Vagina (tissue), 2 donors: Measurements from ENCODE around the gene CFAP92. TPM values are rescaled to one million over a fixed set of nuclear protein-coding genes. Genes with fewer than 3 reads are reported as not detected.

ENCODE experiments used
- DNase-seq, 2 donors: peaks; one replicate each; pipeline ENCODE4 v3.0.0-alpha.2; 2017; ENCODE audit errors: extremely low spot score in 2 of 2
- H3K27ac ChIP-seq: fragments of 200-600 bp; sonication (generic); one replicate; pipeline ENCODE4 v1.5.1; 2019
- H3K27me3 ChIP-seq: fragments of 200-600 bp; sonication (generic); one replicate; pipeline ENCODE4 v1.5.1; 2019
- H3K36me3 ChIP-seq, 2 donors: fragments of 200-600 bp; sonication (generic); one replicate each; pipeline ENCODE4 v1.5.1; 2017 to 2019
- H3K4me1 ChIP-seq: fragments of 200-600 bp; sonication (generic); one replicate; pipeline ENCODE4 v1.5.1; 2019
- H3K4me3 ChIP-seq, 2 donors: fragments of 200-600 bp; sonication (generic); 1 replicate in 1 of 2; 2 replicates in 1 of 2; pipeline ENCODE4 v1.5.1; 2016 to 2019
- H3K9me3 ChIP-seq: fragments of 200-600 bp; sonication (generic); one replicate; pipeline ENCODE4 v1.5.1; 2019
- POLR2A ChIP-seq, 2 donors: fragments of 450-650 bp; IDR thresholded peaks; one replicate each; pipeline ENCODE4 v1.6.1; 2017; ENCODE audit warnings: antibody characterized with exemption in 2 of 2, mild to moderate bottlenecking in 2 of 2, moderate library complexity in 2 of 2
- POLR2AphosphoS5 ChIP-seq, 2 donors: sonication (generic); formaldehyde crosslinking; IDR thresholded peaks; one replicate each; pipeline ENCODE4 v1.9.0; 2017; ENCODE audit warnings: antibody characterized with exemption in 2 of 2, mild to moderate bottlenecking in 2 of 2, low read depth in 1 of 2; ENCODE audit not compliant: insufficient read depth in 1 of 2
- intact Hi-C: fragments of 100-400 bp; cut with DNase I; formaldehyde crosslinking; loops from one replicate; pipeline ENCODE4 v1.15.1; 2023
- total RNA-seq: library from RNA; depleted of rRNA; stranded (reverse); fragments of >200 nt; gene quantifications from one replicate; pipeline ENCODE4 v1.2.3, GENCODE V29; 2016
- TF ChIP-seq, protein P1 (sequence below), 3 experiments: fragments of 450-650 bp in 2 of 3; fragments of 200-600 bp in 1 of 3; sonication (generic) in 1 of 3; IDR thresholded peaks; one replicate each; pipeline ENCODE4 v1.5.1; 2017 to 2019; ENCODE audit warnings: antibody characterized with exemption in 3 of 3, mild to moderate bottlenecking in 2 of 3, moderate library complexity in 2 of 3

The CFAP92 gene
- total RNA-seq, 1 donor from 2014 or later: not detected

DNA sequence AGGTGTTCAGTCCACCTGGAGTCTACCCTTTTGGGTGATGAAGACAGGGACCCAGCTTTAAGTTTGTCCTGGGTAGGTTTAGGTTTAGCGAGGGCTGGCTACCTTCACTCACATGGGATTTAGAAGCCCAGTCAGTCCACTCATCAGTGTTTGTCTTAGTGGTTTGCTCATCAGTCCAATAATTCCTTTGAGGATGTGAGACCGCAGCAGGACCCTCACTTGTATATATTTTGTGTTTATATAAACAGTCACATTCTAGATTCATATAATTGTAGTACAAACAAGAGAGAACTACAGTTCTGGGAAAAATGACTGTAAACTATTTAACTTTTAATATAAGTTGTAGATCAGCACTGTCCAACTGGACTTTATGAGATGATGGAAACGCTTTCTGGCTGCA is 25.4 kb upstream of the CFAP92 start:
- Histone ChIP-seq H3K4me3 (no peak overlapping the region), H3K4me1 (peaks cover 50% of the 10 kb centered on the region), H3K9me3 (no peaks in the 10 kb centered on the region), H3K27ac (no peak overlapping the region), H3K27me3 (no peaks in the 10 kb centered on the region), H3K36me3 (no peaks in the 10 kb centered on the region)
- TF ChIP-seq POLR2AphosphoS5 (IDR thresholded peaks at IDR 0.05; ENCODE audit: insufficient read depth in 1 of 2, low read depth in 1 of 2) (no peak), POLR2A (IDR thresholded peaks at IDR 0.05) (no peak)
- TF ChIP-seq, protein P1, sequence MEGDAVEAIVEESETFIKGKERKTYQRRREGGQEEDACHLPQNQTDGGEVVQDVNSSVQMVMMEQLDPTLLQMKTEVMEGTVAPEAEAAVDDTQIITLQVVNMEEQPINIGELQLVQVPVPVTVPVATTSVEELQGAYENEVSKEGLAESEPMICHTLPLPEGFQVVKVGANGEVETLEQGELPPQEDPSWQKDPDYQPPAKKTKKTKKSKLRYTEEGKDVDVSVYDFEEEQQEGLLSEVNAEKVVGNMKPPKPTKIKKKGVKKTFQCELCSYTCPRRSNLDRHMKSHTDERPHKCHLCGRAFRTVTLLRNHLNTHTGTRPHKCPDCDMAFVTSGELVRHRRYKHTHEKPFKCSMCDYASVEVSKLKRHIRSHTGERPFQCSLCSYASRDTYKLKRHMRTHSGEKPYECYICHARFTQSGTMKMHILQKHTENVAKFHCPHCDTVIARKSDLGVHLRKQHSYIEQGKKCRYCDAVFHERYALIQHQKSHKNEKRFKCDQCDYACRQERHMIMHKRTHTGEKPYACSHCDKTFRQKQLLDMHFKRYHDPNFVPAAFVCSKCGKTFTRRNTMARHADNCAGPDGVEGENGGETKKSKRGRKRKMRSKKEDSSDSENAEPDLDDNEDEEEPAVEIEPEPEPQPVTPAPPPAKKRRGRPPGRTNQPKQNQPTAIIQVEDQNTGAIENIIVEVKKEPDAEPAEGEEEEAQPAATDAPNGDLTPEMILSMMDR (IDR thresholded peaks at IDR 0.05): no peak
- intact Hi-C loops: no loop called here
- DNase-seq: no peak

DNA sequence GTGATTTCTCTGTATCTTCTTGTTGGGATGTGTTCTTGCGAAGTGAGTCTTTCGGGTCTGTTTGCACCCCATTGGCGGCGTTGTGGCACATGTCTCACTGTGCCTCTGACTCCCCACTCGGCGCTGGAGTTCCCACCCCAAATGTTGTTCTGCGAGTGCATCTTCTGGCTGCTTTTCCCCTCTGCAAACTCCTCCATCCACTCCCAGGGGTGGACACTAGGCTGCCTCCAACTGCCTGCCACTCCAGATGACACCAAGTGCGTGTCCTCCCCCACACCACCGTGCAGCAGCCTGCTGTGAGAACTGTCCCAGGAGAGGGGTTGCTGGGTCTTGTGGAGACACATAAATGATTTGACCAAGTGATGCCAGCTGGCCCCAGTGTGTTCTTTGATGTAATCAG is 24.9 kb upstream of the CFAP92 start:
- H3K9me3 ChIP-seq: no peaks in the 10 kb centered on the region
- peaks cover 46% of the 10 kb centered on the region for H3K4me1 ChIP-seq
- intact Hi-C loops: no loop called here
- H3K27me3 ChIP-seq: no peaks in the 10 kb centered on the region
- TF ChIP-seq POLR2A (IDR thresholded peaks at IDR 0.05): no peak
- TF ChIP-seq, protein P1 (IDR thresholded peaks at IDR 0.05): no peak
- TF ChIP-seq POLR2AphosphoS5 (IDR thresholded peaks at IDR 0.05; ENCODE audit: insufficient read depth in 1 of 2, low read depth in 1 of 2): no peak
- no peaks in the 10 kb centered on the region for H3K36me3 ChIP-seq
- H3K4me3 ChIP-seq: no peak overlapping the region
- no peak overlapping the region for H3K27ac ChIP-seq
- DNase-seq: no peak

DNA sequence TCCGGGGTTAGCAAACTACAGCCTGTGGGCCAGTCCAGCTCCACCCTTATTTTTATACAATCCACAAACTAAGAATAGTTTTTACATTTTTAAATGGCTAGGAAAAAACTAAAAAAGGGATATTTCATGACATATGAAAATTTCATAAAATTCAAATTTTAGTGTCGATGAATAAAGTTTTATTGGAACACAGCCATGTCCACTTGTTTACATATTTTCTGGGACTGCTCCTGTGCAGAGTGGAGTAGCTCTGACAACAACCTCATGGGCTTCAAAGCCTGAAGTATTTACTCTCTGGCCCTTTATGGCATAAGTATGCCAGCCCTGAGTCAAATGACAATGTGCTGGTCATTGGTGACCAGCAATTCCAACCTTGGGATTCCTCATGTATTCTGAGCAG is 24.4 kb upstream of the CFAP92 start:
- H3K9me3 ChIP-seq: no peaks in the 10 kb centered on the region
- TF ChIP-seq POLR2A (IDR thresholded peaks at IDR 0.05) (no peak), POLR2AphosphoS5 (IDR thresholded peaks at IDR 0.05; ENCODE audit: insufficient read depth in 1 of 2, low read depth in 1 of 2) (no peak)
- TF ChIP-seq, protein P1 (IDR thresholded peaks at IDR 0.05): no peak
- DNase-seq: no peak
- no peaks in the 10 kb centered on the region for H3K27me3 ChIP-seq
- H3K4me1 ChIP-seq: peaks cover 42% of the 10 kb centered on the region
- H3K4me3 ChIP-seq: no peak overlapping the region
- intact Hi-C loops: no loop called here
- H3K36me3 ChIP-seq: no peaks in the 10 kb centered on the region
- no peak overlapping the region for H3K27ac ChIP-seq

DNA sequence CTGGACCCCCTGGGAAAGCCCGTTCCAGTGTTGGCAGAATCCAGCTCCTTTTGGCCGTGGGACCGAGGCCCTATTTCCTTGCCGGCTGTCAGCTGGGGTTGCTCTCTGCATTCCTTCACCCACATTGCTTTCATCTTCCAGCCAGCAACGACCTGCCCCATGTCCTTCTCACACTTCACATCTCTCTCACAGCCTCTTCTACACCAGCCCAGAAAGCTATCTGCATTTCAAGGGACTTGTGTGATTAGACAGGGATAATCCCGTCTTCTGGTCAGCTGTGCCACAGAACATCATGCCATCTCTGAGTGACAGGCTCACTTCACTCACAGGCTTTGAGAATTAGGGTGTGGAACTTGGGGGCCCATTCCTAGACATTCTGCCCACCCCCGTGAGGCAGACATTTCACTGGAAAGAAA is 23.6 kb upstream of the CFAP92 start:
- H3K36me3 ChIP-seq: no peaks in the 10 kb centered on the region
- H3K4me1 ChIP-seq: peaks cover 35% of the 10 kb centered on the region
- no peak overlapping the region for H3K27ac ChIP-seq
- no peak for DNase-seq
- intact Hi-C loops: no loop called here
- H3K9me3 ChIP-seq: no peaks in the 10 kb centered on the region
- H3K4me3 ChIP-seq: no peak overlapping the region
- TF ChIP-seq, protein P1 (IDR thresholded peaks at IDR 0.05): no peak
- no peak for TF ChIP-seq POLR2A (IDR thresholded peaks at IDR 0.05)
- H3K27me3 ChIP-seq: no peaks in the 10 kb centered on the region

DNA sequence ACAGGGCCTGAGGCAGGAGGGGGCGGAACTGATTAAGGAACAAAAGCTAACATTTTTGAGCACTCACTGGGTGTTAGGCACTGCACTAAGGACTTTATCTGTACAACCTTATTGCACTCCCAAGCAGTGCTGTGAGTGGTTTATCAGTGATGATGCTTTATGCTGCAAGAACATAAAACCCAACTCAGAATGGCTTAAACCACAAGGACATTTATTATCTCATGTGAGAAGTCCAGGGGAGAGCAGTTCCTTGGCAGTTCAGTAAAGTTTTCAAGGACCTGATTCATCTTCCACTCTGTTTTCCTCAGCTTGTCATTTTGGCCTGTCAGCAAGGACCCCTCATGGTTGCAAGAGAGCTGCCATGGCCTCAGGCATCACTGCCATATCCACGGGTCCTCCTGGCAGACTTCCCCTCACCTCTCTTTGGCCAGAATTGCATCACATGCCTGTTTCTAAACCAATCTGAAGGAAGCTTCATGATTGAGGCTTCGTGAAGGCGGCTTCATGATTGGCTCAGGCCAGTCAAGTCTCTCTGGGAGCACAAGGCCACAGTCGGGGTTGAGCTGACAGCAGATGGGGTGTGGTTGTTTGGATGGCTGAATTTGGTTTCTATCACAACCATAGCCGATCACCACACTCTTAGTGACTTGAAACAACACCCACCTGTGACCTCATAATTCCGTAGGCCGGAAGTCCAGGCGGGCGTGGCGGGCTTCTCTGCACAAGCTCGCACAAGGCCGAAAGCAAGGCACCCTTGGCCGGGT is 23.0 kb upstream of the CFAP92 start:
- Histone ChIP-seq H3K4me1 (peaks cover 31% of the 10 kb centered on the region), H3K36me3 (no peaks in the 10 kb centered on the region), H3K27ac (no peak overlapping the region), H3K4me3 (no peak overlapping the region), H3K27me3 (no peaks in the 10 kb centered on the region), H3K9me3 (no peaks in the 10 kb centered on the region)
- intact Hi-C loops: no loop called here
- DNase-seq: no peak
- TF ChIP-seq, protein P1 (IDR thresholded peaks at IDR 0.05): no peak
- no peak for TF ChIP-seq POLR2A (IDR thresholded peaks at IDR 0.05)
- no peak for TF ChIP-seq POLR2AphosphoS5 (IDR thresholded peaks at IDR 0.05; ENCODE audit: insufficient read depth in 1 of 2, low read depth in 1 of 2)
